GM21423 (cell line): ENCODE results near the gene GK2.

Source experiments
- ATAC-seq: cut with Tn5 transposase; IDR thresholded peaks from one replicate; pipeline ENCODE4 v1.9.1; 2021; ENCODE audit warnings: mild to moderate bottlenecking, moderate library complexity; ENCODE audit not compliant: unreplicated experiment

The GK2 gene

GRCh38 chr4:79408063-79408462, at the start of gene GK2:
GK2 (minus strand) TSS chr4:79408228; CDS start chr4:79408200, 28 bp downstream.
- no peak for ATAC-seq

- no peak for ATAC-seq
Observed at GRCh38 chr4:79455216-79455615, 47.2 kb upstream of the GK2 start.

GRCh38 chr4:79454656-79455055, 46.6 kb upstream of the GK2 start:
- no peak for ATAC-seq

- ATAC-seq: no peak
Observed at GRCh38 chr4:79450053-79450452, 42.0 kb upstream of the GK2 start.

GRCh38 chr4:79446145-79446544, 38.1 kb upstream of the GK2 start:
- ATAC-seq: no peak

GRCh38 chr4:79445371-79445781, 37.3 kb upstream of the GK2 start:
- ATAC-seq: no peak

- no peak for ATAC-seq
Observed at GRCh38 chr4:79442422-79442821, 34.4 kb upstream of the GK2 start.

GRCh38 chr4:79439489-79439888, 31.5 kb upstream of the GK2 start:
- ATAC-seq: no peak

GRCh38 chr4:79431839-79432238, 23.8 kb upstream of the GK2 start:
- no peak for ATAC-seq

GRCh38 chr4:79429113-79429903, 21.3 kb upstream of the GK2 start:
- ATAC-seq: no peak

GRCh38 chr4:79426989-79427388, 19.0 kb upstream of the GK2 start:
- no peak for ATAC-seq

GRCh38 chr4:79425586-79425985, 17.6 kb upstream of the GK2 start:
- ATAC-seq: no peak

GRCh38 chr4:79421483-79421882, 13.5 kb upstream of the GK2 start:
- no peak for ATAC-seq

- ATAC-seq: no peak
Observed at GRCh38 chr4:79413886-79414285, 5.9 kb upstream of the GK2 start.

- ATAC-seq: no peak
Observed at GRCh38 chr4:79413032-79413885, 5.2 kb upstream of the GK2 start.

GRCh38 chr4:79404666-79405065, 3.4 kb downstream of the GK2 start:
- ATAC-seq: no peak

GRCh38 chr4:79403356-79403755, 4.7 kb downstream of the GK2 start:
- ATAC-seq: no peak

- ATAC-seq: no peak
Observed at GRCh38 chr4:79402332-79402851, 5.6 kb downstream of the GK2 start.

- no peak for ATAC-seq
Observed at GRCh38 chr4:79399076-79399475, 9.0 kb downstream of the GK2 start.

- ATAC-seq: no peak
Observed at GRCh38 chr4:79397951-79398350, 10.1 kb downstream of the GK2 start.

- ATAC-seq: no peak
Observed at GRCh38 chr4:79396794-79397193, 11.2 kb downstream of the GK2 start.

GRCh38 chr4:79395841-79396240, 12.2 kb downstream of the GK2 start:
- ATAC-seq: no peak
